Amygdala (tissue), 56 donors: Measurements from ENCODE around the gene GRK1.

Source experiments
- DNase-seq, 56 donors: peaks; one replicate each; lab custom pipeline; 2025; lab: John Stamatoyannopoulos, UW

Gene GRK1

GRCh38 chr13:113786262-113786841, 119.3 kb downstream of the GRK1 start:
- DNase-seq: no peak
